22Rv1 (cell line): ENCODE measurements around the gene CTXND1.

ENCODE experiments used
- CTCF ChIP-seq: fragments of 450-650 bp; IDR thresholded peaks from 2 replicates; pipeline ENCODE4 v1.5.1; 2017; ENCODE audit warnings: mild to moderate bottlenecking
- ZFX ChIP-seq: fragments of 450-650 bp; IDR thresholded peaks from 2 replicates; pipeline ENCODE4 v1.6.1; 2017; ENCODE audit warnings: antibody characterized with exemption, borderline replicate concordance

- TF ChIP-seq CTCF (no peak), ZFX (no peak)
Observed at GRCh38 chr15:80183306-80183705, 68.7 kb downstream of the CTXND1 start.
